WERI-Rb-1 (cell line): Measurements from ENCODE around the gene AKIRIN2.

Source experiments
- DNase-seq: peaks from one replicate; pipeline ENCODE4 v3.0.0-alpha.2; 2020
- H3K27ac ChIP-seq: fragments of 250-450 bp; sonication (Bioruptor Pico); 2 replicates; pipeline ENCODE4 v1.5.1; 2020; ENCODE audit warnings: mild to moderate bottlenecking, moderate library complexity
- H3K27me3 ChIP-seq: fragments of 250-450 bp; sonication (Bioruptor Pico); 2 replicates; pipeline ENCODE4 v1.5.1; 2021; ENCODE audit warnings: mild to moderate bottlenecking, low read depth, moderate library complexity; ENCODE audit not compliant: insufficient read depth, severe bottlenecking
- H3K36me3 ChIP-seq: fragments of 250-450 bp; sonication (Bioruptor Pico); 2 replicates; pipeline ENCODE4 v1.5.1; 2020; ENCODE audit warnings: mild to moderate bottlenecking, moderate library complexity
- H3K4me3 ChIP-seq: 2 replicates; pipeline ENCODE4 v1.5.1; 2011; ENCODE audit warnings: low read depth, mild to moderate bottlenecking, control low read depth, low read length
- H3K9me3 ChIP-seq: fragments of 250-450 bp; sonication (Bioruptor Pico); 2 replicates; pipeline ENCODE4 v1.5.1; 2021; ENCODE audit warnings: mild to moderate bottlenecking, moderate library complexity; ENCODE audit not compliant: severe bottlenecking
- CTCF ChIP-seq: IDR thresholded peaks from 2 replicates; pipeline ENCODE4 v1.5.1; 2011; ENCODE audit warnings: low read depth, mild to moderate bottlenecking, control low read depth, inconsistent platforms, low read length

Gene AKIRIN2

DNA sequence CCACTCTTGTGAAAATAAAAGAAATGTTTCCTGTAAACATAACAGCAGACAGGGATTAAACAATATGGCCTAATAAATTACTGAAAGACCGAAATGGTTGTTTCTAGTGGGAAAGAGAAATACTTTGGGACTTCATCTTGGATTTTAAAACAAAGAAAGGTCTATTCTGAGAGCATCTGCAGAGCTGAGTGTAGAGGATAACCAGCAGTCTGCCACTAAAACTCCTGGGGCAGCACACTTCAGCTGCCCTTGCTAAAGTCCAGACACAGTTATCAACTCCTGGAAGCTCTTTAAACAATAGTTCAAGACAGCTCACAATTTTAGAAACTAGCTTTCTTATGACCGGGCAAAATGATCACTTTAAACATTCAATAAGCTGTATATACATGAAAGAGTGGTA lies 38.6 kb downstream of the AKIRIN2 start:
- Histone ChIP-seq H3K9me3 (no peaks in the 10 kb centered on the region), H3K36me3 (peaks cover 21% of the 10 kb centered on the region), H3K4me3 (no peak overlapping the region), H3K27me3 (no peaks in the 10 kb centered on the region), H3K27ac (no peak overlapping the region)
- no peak for DNase-seq
- TF ChIP-seq CTCF: no peak

DNA sequence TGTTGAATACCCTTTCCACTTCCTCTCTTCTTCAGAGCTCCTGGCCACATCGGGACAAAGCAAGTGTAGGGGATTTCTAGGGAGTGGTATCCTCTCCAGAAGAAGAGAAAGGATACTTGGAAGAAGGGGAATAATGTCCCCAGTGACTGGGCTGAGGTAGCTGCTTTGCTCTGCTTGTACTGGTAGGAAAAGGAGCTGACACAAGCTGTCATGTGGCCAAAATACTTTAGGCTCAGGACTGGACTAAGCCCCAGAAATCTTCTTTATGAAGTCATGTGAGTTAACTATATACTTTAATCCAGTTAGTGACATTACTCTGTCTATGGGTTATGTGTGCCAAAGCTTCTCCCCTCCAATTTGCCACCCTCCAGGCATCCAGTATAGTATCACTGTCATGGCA lies 40.5 kb downstream of the AKIRIN2 start:
- Histone ChIP-seq H3K9me3 (no peaks in the 10 kb centered on the region), H3K27me3 (no peaks in the 10 kb centered on the region), H3K4me3 (no peak overlapping the region), H3K36me3 (peaks cover 30% of the 10 kb centered on the region), H3K27ac (no peak overlapping the region)
- TF ChIP-seq CTCF: no peak
- peak; percentile 25 for DNase-seq

GRCh38 chr6:87661016-87661415 lies 41.0 kb downstream of the AKIRIN2 start:
- no peaks in the 10 kb centered on the region for H3K9me3 ChIP-seq
- no peak overlapping the region for H3K4me3 ChIP-seq
- H3K36me3 ChIP-seq: peaks cover 30% of the 10 kb centered on the region
- no peak for DNase-seq
- H3K27ac ChIP-seq: no peak overlapping the region
- no peaks in the 10 kb centered on the region for H3K27me3 ChIP-seq
- no peak for TF ChIP-seq CTCF

- H3K27ac ChIP-seq: no peak overlapping the region
- H3K9me3 ChIP-seq: no peaks in the 10 kb centered on the region
- DNase-seq: no peak
- H3K27me3 ChIP-seq: no peaks in the 10 kb centered on the region
- no peak overlapping the region for H3K4me3 ChIP-seq
- no peak for TF ChIP-seq CTCF
- H3K36me3 ChIP-seq: peaks cover 30% of the 10 kb centered on the region
Measured at GRCh38 chr6:87660226-87660911, 41.7 kb downstream of the AKIRIN2 start.

- no peaks in the 10 kb centered on the region for H3K27me3 ChIP-seq
- no peak overlapping the region for H3K4me3 ChIP-seq
- no peaks in the 10 kb centered on the region for H3K9me3 ChIP-seq
- peaks cover 31% of the 10 kb centered on the region for H3K36me3 ChIP-seq
- no peak for TF ChIP-seq CTCF
- no peak overlapping the region for H3K27ac ChIP-seq
- no peak for DNase-seq
Measured at GRCh38 chr6:87658516-87658915, 43.5 kb downstream of the AKIRIN2 start.

- H3K9me3 ChIP-seq: no peaks in the 10 kb centered on the region
- DNase-seq: no peak
- no peak overlapping the region for H3K4me3 ChIP-seq
- no peak for TF ChIP-seq CTCF
- no peaks in the 10 kb centered on the region for H3K27me3 ChIP-seq
- peaks cover 29% of the 10 kb centered on the region for H3K36me3 ChIP-seq
- H3K27ac ChIP-seq: no peak overlapping the region
Measured at GRCh38 chr6:87656857-87657256, 45.2 kb downstream of the AKIRIN2 start.
